ENCODE data around the gene ARID3B. TPM values are rescaled to one million over a fixed set of nuclear protein-coding genes. Genes with fewer than 3 reads are reported as not detected.

ARID3B gene
- total and polyA plus RNA-seq, 2 experiments from 2014 or later: 13.2 to 19.8 TPM

GRCh38 chr15:74523982-74524381 is 17.0 kb upstream of the ARID3B start:
- TF ChIP-seq EZH2phosphoT487 (IDR thresholded peaks at IDR 0.05; ENCODE audit: low read depth, severe bottlenecking, unreplicated experiment) (no peak), CTCF (IDR thresholded peaks at IDR 0.05; ENCODE audit: poor library complexity) (no peak), EZH2 (IDR thresholded peaks at IDR 0.05; ENCODE audit: borderline replicate concordance) (no peak)
- no peaks in the 10 kb centered on the region for H3K9me2 ChIP-seq (replicated peaks; ENCODE audit: insufficient read depth)
- H3K36me3 ChIP-seq (replicated peaks; ENCODE audit: insufficient read depth, low read depth): no peaks in the 10 kb centered on the region
- no peaks in the 10 kb centered on the region for H3K9me3 ChIP-seq (ENCODE audit: low read depth)
- no peak overlapping the region for H2AFZ ChIP-seq
- no peak overlapping the region for H3K4me3 ChIP-seq
- no peaks in the 10 kb centered on the region for H3K4me1 ChIP-seq (ENCODE audit: insufficient read depth)
- no peaks in the 10 kb centered on the region for H4K20me1 ChIP-seq (ENCODE audit: insufficient read depth, poor library complexity, severe bottlenecking)
- peak; percentile 44 for DNase-seq (ENCODE audit: low spot score)
- H3K27ac ChIP-seq: peak overlapping the region; percentile 87
- H3K27me3 ChIP-seq: no peaks in the 10 kb centered on the region
- no peak overlapping the region for H3K4me2 ChIP-seq
- no peaks in the 10 kb centered on the region for H3K79me2 ChIP-seq

- Histone ChIP-seq H3K4me2 (no peak overlapping the region), H3K4me3 (no peak overlapping the region), H3K36me3 (replicated peaks; ENCODE audit: insufficient read depth, low read depth) (no peaks in the 10 kb centered on the region), H3K4me1 (ENCODE audit: insufficient read depth) (no peaks in the 10 kb centered on the region), H3K9me3 (ENCODE audit: low read depth) (no peaks in the 10 kb centered on the region), H3K27ac (no peak overlapping the region), H3K27me3 (no peaks in the 10 kb centered on the region), H4K20me1 (ENCODE audit: insufficient read depth, poor library complexity, severe bottlenecking) (no peaks in the 10 kb centered on the region), H3K79me2 (no peaks in the 10 kb centered on the region), H2AFZ (no peak overlapping the region), H3K9me2 (replicated peaks; ENCODE audit: insufficient read depth) (no peaks in the 10 kb centered on the region)
- DNase-seq (ENCODE audit: low spot score): no peak
- TF ChIP-seq EZH2phosphoT487 (IDR thresholded peaks at IDR 0.05; ENCODE audit: low read depth, severe bottlenecking, unreplicated experiment) (no peak), CTCF (IDR thresholded peaks at IDR 0.05; ENCODE audit: poor library complexity) (no peak), EZH2 (IDR thresholded peaks at IDR 0.05; ENCODE audit: borderline replicate concordance) (no peak)
- 95% methylated on average over 1 of the region's 1 CpG for WGBS (ENCODE audit: low lambda C conversion rate, missing lambda C conversion rate)
These were observed 15.7 kb upstream of the ARID3B start for GRCh38 chr15:74525309-74525708.

- H3K4me1 ChIP-seq (ENCODE audit: insufficient read depth): no peaks in the 10 kb centered on the region
- TF ChIP-seq EZH2 (IDR thresholded peaks at IDR 0.05; ENCODE audit: borderline replicate concordance): no peak
- TF ChIP-seq CTCF (IDR thresholded peaks at IDR 0.05; ENCODE audit: poor library complexity): no peak
- no peak for TF ChIP-seq EZH2phosphoT487 (IDR thresholded peaks at IDR 0.05; ENCODE audit: low read depth, severe bottlenecking, unreplicated experiment)
- H3K9me2 ChIP-seq (replicated peaks; ENCODE audit: insufficient read depth): no peaks in the 10 kb centered on the region
- no peak overlapping the region for H2AFZ ChIP-seq
- WGBS (ENCODE audit: low lambda C conversion rate, missing lambda C conversion rate): 85% methylated on average over 3 of the region's 3 CpGs
- H3K36me3 ChIP-seq (replicated peaks; ENCODE audit: insufficient read depth, low read depth): no peaks in the 10 kb centered on the region
- H4K20me1 ChIP-seq (ENCODE audit: insufficient read depth, poor library complexity, severe bottlenecking): no peaks in the 10 kb centered on the region
- no peak overlapping the region for H3K4me3 ChIP-seq
- H3K4me2 ChIP-seq: no peak overlapping the region
- H3K79me2 ChIP-seq: no peaks in the 10 kb centered on the region
- H3K27ac ChIP-seq: no peak overlapping the region
- no peaks in the 10 kb centered on the region for H3K27me3 ChIP-seq
- no peak for DNase-seq (ENCODE audit: low spot score)
- no peaks in the 10 kb centered on the region for H3K9me3 ChIP-seq (ENCODE audit: low read depth)
These were observed 15.1 kb upstream of the ARID3B start for GRCh38 chr15:74525945-74526344.

- Histone ChIP-seq H4K20me1 (ENCODE audit: insufficient read depth, poor library complexity, severe bottlenecking) (no peaks in the 10 kb centered on the region), H3K4me3 (no peak overlapping the region), H3K27me3 (no peaks in the 10 kb centered on the region), H3K9me3 (ENCODE audit: low read depth) (no peaks in the 10 kb centered on the region), H3K27ac (no peak overlapping the region), H3K9me2 (replicated peaks; ENCODE audit: insufficient read depth) (no peaks in the 10 kb centered on the region), H3K79me2 (no peaks in the 10 kb centered on the region), H3K4me1 (ENCODE audit: insufficient read depth) (no peaks in the 10 kb centered on the region), H3K4me2 (no peak overlapping the region), H3K36me3 (replicated peaks; ENCODE audit: insufficient read depth, low read depth) (no peaks in the 10 kb centered on the region), H2AFZ (no peak overlapping the region)
- no peak for TF ChIP-seq EZH2phosphoT487 (IDR thresholded peaks at IDR 0.05; ENCODE audit: low read depth, severe bottlenecking, unreplicated experiment)
- TF ChIP-seq EZH2 (IDR thresholded peaks at IDR 0.05; ENCODE audit: borderline replicate concordance): no peak
- no peak for TF ChIP-seq CTCF (IDR thresholded peaks at IDR 0.05; ENCODE audit: poor library complexity)
- 93% methylated on average over 5 of the region's 5 CpGs for WGBS (ENCODE audit: low lambda C conversion rate, missing lambda C conversion rate)
- DNase-seq (ENCODE audit: low spot score): no peak
These were observed 12.1 kb upstream of the ARID3B start for GRCh38 chr15:74528876-74529275.
